Measurements from ENCODE around the gene GTSE1. TPM values are rescaled to one million over a fixed set of nuclear protein-coding genes. Genes with fewer than 3 reads are reported as not detected.

GTSE1 gene
- total and polyA plus RNA-seq, 2 donors (not counting 1 experiment from before 2014, with no cell fraction given) = 0.17 to 0.39 TPM

GRCh38 chr22:46360891-46361290 lies 64.2 kb downstream of the GTSE1 start:
- Histone ChIP-seq H2AFZ (ENCODE audit: insufficient read depth, low read depth, low read length, poor library complexity, severe bottlenecking) (no peak overlapping the region), H3K79me2 (ENCODE audit: control insufficient read depth, insufficient read depth, low read length) (no peaks in the 10 kb centered on the region), H3K27me3 (replicated peaks in 1 of 4; ENCODE audit: control extremely low read depth in 1 of 4, control insufficient read depth in 3 of 4, insufficient read depth in 4 of 4, low read length in 3 of 4) (peaks cover 0 to 6% (median 0%) of the 10 kb centered on the region in 4 experiments), H3K36me3 (replicated peaks in 1 of 2; ENCODE audit: control extremely low read depth in 1 of 2, control insufficient read depth in 1 of 2, extremely low read depth in 1 of 2, insufficient read depth in 2 of 2, low read length in 1 of 2) (peaks cover 0 to 56% of the 10 kb centered on the region in 2 experiments), H4K20me1 (ENCODE audit: control insufficient read depth, insufficient read depth, low read length, poor library complexity, severe bottlenecking) (peaks cover 7% of the 10 kb centered on the region), H3K4me1 (ENCODE audit: control insufficient read depth in 2 of 2, insufficient read depth in 2 of 2, low read length in 2 of 2) (peaks cover 0 to 27% of the 10 kb centered on the region in 2 donors), H3K9me3 (ENCODE audit: control extremely low read depth in 1 of 3, control insufficient read depth in 2 of 3, insufficient read depth in 1 of 3, low read length in 2 of 3) (no peaks in the 10 kb centered on the region), H3K9ac (ENCODE audit: low read length) (no peak overlapping the region), H3K4me2 (replicated peaks; ENCODE audit: low read depth, low read length, poor library complexity, severe bottlenecking) (no peak overlapping the region), H3K27ac (ENCODE audit: low read length in 2 of 2) (no peak overlapping the region), H3K4me3 (ENCODE audit: control extremely low read depth in 1 of 5, extremely low read depth in 1 of 5, insufficient read depth in 1 of 5, low read depth in 2 of 5, low read length in 4 of 5) (no peak overlapping the region)
- no peak overlapping the region for H3K27ac Mint-ChIP-seq
- H3K27me3 Mint-ChIP-seq = no peaks in the 10 kb centered on the region
- H3K4me1 Mint-ChIP-seq = peaks cover 9% of the 10 kb centered on the region
- TF ChIP-seq, protein P1, sequence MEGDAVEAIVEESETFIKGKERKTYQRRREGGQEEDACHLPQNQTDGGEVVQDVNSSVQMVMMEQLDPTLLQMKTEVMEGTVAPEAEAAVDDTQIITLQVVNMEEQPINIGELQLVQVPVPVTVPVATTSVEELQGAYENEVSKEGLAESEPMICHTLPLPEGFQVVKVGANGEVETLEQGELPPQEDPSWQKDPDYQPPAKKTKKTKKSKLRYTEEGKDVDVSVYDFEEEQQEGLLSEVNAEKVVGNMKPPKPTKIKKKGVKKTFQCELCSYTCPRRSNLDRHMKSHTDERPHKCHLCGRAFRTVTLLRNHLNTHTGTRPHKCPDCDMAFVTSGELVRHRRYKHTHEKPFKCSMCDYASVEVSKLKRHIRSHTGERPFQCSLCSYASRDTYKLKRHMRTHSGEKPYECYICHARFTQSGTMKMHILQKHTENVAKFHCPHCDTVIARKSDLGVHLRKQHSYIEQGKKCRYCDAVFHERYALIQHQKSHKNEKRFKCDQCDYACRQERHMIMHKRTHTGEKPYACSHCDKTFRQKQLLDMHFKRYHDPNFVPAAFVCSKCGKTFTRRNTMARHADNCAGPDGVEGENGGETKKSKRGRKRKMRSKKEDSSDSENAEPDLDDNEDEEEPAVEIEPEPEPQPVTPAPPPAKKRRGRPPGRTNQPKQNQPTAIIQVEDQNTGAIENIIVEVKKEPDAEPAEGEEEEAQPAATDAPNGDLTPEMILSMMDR (IDR thresholded peaks at IDR 0.05) = no peak
- TF ChIP-seq EZH2 (IDR thresholded peaks at IDR 0.05; ENCODE audit: borderline replicate concordance, insufficient read depth, low read depth, low read length, poor library complexity, severe bottlenecking) = no peak
- WGBS (ENCODE audit: insufficient coverage) = 94% methylated on average over 2 of the region's 10 CpGs
- POLR2A ChIA-PET = no interaction called here
- ATAC-seq (ENCODE audit: low read depth) = no peak
- no peaks in the 10 kb centered on the region for H3K9me3 Mint-ChIP-seq (ENCODE audit: insufficient read depth)
- intact Hi-C loops (cut with micrococcal nuclease) = loop anchor here (10.0 kb wide), 1 partner anchor 74 kb away; no protein-coding TSS in a partner anchor
- CTCF ChIA-PET = no interaction called here
- no peak for DNase-seq
- no peak overlapping the region for H3K4me3 Mint-ChIP-seq

DNA sequence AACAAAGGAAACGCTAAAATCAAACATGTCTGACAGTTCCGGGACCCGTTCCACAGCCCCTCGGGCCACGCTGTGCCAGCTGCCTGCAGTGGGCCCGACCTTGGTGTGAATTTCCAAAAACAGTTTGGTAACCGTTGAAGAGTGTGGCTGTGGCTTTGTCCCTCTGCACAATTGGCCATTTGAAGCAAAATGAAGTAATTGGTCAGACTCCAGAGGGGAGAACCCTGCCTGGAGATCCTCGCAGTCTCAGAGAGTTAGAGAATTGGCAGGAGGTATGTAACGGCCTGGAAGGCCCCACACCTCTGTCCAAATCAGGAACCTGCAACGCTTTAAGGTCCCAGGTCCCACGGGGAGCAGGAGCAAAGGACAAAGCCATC lies 65.1 kb downstream of the GTSE1 start:
- H3K9me3 Mint-ChIP-seq (ENCODE audit: insufficient read depth) = no peaks in the 10 kb centered on the region
- Histone ChIP-seq H3K27me3 (replicated peaks in 1 of 4; ENCODE audit: control extremely low read depth in 1 of 4, control insufficient read depth in 3 of 4, insufficient read depth in 4 of 4, low read length in 3 of 4) (peaks cover 0 to 6% (median 0%) of the 10 kb centered on the region in 4 experiments), H3K4me3 (ENCODE audit: control extremely low read depth in 1 of 5, extremely low read depth in 1 of 5, insufficient read depth in 1 of 5, low read depth in 2 of 5, low read length in 4 of 5) (no peak overlapping the region), H3K9ac (ENCODE audit: low read length) (no peak overlapping the region), H3K4me1 (ENCODE audit: control insufficient read depth in 2 of 2, insufficient read depth in 2 of 2, low read length in 2 of 2) (peaks cover 0 to 24% of the 10 kb centered on the region in 2 donors), H3K36me3 (replicated peaks in 1 of 2; ENCODE audit: control extremely low read depth in 1 of 2, control insufficient read depth in 1 of 2, extremely low read depth in 1 of 2, insufficient read depth in 2 of 2, low read length in 1 of 2) (peaks cover 0 to 48% of the 10 kb centered on the region in 2 experiments), H3K9me3 (ENCODE audit: control extremely low read depth in 1 of 3, control insufficient read depth in 2 of 3, insufficient read depth in 1 of 3, low read length in 2 of 3) (peaks cover 0 to 3% (median 0%) of the 10 kb centered on the region in 3 donors), H3K4me2 (replicated peaks; ENCODE audit: low read depth, low read length, poor library complexity, severe bottlenecking) (no peak overlapping the region), H4K20me1 (ENCODE audit: control insufficient read depth, insufficient read depth, low read length, poor library complexity, severe bottlenecking) (peaks cover 6% of the 10 kb centered on the region), H3K27ac (ENCODE audit: low read length in 2 of 2) (no peak overlapping the region), H2AFZ (ENCODE audit: insufficient read depth, low read depth, low read length, poor library complexity, severe bottlenecking) (no peak overlapping the region), H3K79me2 (ENCODE audit: control insufficient read depth, insufficient read depth, low read length) (no peaks in the 10 kb centered on the region)
- intact Hi-C loops (cut with micrococcal nuclease) = loop anchor here (10.0 kb wide), 1 partner anchor 73 kb away; no protein-coding TSS in a partner anchor
- H3K4me1 Mint-ChIP-seq = peaks cover 9% of the 10 kb centered on the region
- WGBS (ENCODE audit: insufficient coverage) = 87% methylated on average over 9 of the region's 11 CpGs
- H3K27ac Mint-ChIP-seq = peak overlapping the region; percentile 32
- TF ChIP-seq EZH2 (IDR thresholded peaks at IDR 0.05; ENCODE audit: borderline replicate concordance, insufficient read depth, low read depth, low read length, poor library complexity, severe bottlenecking) = no peak
- no peaks in the 10 kb centered on the region for H3K27me3 Mint-ChIP-seq
- POLR2A ChIA-PET = no interaction called here
- CTCF ChIA-PET = no interaction called here
- ATAC-seq (ENCODE audit: low read depth) (no peak), DNase-seq (no peak)
- no peak overlapping the region for H3K4me3 Mint-ChIP-seq

All from B cell (primary cell).